SHP77 treated with DMSO at 0.1 percent for 48 hours (cell line): Measurements from ENCODE around the gene GNAT3.

Experiments used
- DNase-seq: peaks from one replicate; lab custom pipeline; 2025; lab: John Stamatoyannopoulos, UW

GNAT3 gene

DNA sequence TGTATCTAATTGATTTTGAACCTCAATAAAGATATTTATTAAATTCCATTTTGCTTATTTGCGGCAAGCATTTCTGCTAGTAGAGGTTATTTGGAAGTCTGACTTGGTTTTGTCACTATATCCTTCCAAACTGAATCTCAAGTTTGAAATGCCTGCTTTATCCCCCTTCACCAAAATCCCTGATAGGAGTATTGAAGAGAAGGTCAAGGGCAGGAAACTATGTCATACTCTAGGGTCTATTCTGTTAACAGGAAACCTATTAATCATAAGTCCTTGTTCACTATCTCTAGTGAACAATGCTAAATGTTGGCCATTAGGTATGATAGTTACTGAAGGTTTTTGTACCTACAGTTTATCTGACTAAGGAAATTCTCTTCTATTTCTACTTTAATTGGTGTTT lies 11.5 kb downstream of the GNAT3 start:
- no peak for DNase-seq

DNA sequence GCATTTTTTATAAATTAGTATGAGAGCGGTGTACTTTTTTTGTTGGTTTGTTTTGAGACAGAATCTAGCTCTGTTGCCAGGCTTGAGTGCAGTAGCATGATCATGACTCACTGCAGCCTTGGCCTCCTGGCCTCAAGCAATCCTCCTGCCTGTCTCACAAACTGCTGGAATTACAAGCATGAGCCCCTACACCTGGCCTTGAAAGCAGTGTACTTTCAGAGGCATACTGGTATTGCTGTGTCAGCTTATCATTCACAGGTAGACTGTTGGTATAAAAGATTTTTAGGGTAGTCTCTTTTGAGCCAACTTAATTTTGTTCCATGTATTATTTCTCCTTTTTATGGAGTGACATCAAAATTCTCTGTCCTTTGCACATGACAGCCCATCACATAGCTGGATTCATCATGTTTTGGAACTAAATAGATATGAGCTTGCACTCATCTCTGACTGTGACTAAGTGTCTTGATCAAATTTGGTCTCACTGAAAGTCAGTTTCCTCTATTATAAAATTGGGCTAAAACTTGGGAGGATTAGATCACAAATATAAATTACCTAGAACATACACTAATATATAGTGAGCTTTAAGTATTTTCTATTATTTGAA lies 12.4 kb downstream of the GNAT3 start:
- no peak for DNase-seq

DNA sequence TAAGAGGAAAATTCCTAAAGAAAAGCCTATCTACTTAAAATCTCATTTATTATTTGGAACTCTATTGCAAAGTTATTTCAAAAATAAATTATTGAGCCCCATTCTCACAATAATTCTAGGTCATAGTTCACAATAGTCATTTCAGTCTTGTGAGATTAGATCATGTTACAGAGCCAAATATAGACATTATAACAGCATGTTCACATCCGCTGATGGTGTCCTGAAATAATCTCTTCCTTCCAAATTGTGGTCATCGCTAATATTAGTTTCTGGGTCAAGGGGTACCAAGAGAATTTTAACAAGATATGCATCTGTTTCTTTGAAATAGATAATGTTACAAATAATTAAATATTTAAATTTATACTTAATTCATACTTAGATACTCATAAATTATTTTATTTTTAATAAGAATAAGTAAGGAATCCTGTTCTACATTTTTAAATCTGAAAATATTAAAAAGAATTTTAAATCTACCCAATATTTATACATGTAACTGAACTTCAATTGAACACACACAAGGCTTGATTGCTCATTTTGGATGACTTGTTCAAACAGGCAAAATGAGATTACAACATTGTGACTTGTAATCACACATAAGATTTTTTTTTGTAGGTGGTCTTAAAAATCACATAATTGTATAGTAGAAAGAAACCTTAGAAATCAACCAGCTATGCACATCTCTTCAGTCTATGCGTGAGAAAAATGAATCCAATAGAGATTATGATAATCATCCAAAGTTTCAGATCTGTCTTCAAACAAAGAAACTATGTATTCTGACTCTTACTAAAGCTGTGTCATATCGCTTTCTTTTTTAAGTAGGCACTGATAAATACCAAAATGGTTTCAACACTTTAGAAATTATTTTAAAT lies 13.1 kb downstream of the GNAT3 start:
- DNase-seq = no peak

- no peak for DNase-seq
These were observed 15.3 kb downstream of the GNAT3 start for GRCh38 chr7:80496586-80496985.

GRCh38 chr7:80493121-80493849 lies 18.6 kb downstream of the GNAT3 start:
- no peak for DNase-seq

GRCh38 chr7:80491462-80491861 lies 20.4 kb downstream of the GNAT3 start:
- DNase-seq = no peak

DNA sequence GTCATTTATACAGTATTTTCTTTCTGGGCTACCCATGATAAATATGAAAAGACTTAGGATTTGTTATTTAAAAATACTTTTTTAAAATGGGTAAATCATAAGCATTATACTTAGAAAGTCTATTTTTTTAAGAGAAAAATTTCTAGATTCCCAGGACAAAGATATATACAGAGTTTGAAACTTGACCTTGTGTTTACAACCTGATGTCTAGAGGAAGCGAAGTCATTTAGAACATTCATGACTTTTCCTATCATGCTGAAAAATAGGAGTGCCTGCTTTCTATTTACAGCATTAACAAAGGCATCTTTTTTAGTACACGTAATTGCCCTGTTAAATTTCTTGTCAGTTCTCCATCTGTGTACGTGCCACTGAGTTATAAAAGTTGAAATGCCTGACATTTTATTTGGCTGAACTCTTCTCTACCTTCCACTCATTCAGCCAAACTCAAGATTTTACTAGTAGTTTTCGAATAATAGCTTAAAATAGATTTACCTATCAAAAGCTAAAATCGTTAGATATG lies 23.0 kb downstream of the GNAT3 start:
- no peak for DNase-seq

GRCh38 chr7:80488406-80488805 lies 23.5 kb downstream of the GNAT3 start:
- no peak for DNase-seq

DNA sequence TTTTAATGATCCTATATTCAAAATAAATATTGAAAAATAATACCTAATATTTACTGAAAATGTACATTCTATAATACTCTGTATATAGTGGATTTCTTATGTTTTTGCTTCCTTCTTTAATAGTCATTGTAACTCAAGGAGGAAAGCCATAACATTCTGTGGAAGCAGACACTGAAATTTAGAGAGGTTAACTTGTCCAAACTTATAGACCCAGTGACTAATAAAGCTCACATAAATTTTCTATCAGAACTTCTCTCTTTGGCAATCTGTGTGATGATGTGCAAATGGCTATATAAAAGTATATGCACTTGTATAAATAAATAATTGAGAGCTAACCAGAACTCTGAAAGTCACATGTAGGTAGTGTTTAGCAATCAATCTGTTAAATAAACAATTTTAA lies 26.1 kb downstream of the GNAT3 start:
- no peak for DNase-seq

DNA sequence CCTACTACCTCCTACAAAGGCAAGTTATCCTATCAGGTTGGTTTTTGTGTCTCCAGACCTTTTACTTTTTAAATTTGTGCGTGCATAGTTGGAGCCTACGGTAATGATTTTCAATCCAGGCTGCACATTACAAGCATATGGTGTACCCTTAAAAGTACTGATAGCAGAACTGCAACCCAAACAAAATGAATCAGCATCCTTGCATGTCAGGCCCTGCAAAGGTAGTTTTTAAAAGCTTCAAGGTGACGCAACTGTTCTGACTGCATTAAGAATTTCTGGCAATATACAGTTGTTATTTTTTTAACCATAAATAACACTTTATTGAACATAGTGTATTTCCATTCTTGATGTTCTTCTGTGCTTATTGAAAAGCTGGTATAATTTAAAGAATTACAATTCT lies 28.9 kb downstream of the GNAT3 start:
- no peak for DNase-seq

DNA sequence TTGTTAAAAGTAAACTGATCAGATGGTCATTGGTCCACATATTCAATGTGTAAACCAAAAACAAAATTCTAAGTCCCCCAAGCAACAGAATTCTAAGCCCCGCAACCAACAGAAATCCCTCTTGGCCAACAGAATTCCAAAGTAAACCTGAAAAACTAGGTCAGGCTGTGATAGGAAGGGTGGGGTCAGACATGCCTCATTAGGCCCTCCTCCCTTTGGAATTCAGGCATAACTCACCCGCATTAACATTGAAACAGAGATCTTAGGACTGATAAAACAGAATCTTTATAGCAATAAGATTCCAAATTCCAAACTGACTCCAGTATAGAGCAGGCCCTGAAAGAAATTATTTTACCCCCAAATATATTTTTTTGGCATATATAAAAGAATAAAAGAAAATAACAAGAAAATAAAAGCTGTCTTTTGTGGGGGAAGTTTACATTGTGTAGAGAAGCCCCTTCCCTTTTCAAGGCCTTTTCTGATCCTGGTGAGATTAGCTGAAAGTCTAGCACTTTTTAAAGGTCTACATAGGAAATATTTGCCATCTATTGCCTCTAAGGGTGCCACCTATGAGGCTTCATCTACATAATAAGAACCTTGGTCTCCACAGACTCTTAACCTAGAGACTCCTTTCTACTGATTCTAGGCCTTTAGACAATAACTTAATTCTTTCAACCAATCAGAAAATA lies 30.5 kb downstream of the GNAT3 start:
- no peak for DNase-seq

DNA sequence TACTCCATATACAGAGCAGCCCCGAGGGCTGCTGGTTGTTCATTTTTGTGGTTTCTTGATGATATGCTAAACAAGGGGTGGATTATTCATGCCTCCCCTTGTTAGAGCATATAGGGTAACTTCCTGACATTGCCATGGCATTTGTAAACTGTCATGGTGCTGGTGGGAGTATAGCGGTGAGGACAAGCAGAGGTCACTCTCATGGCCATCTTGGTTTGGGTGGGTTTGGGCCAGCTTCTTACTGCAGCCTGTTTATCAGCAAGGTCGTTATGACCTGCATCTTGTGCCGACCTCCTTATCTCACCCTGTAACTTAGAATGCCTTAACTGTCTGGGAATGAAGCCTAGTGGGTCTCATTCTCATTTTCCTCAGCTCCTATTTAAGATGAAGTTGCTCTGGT lies 31.3 kb downstream of the GNAT3 start:
- no peak for DNase-seq

GRCh38 chr7:80478683-80479082 lies 33.2 kb downstream of the GNAT3 start:
- no peak for DNase-seq

- no peak for DNase-seq
These were observed 35.8 kb downstream of the GNAT3 start for GRCh38 chr7:80476035-80476434.

DNA sequence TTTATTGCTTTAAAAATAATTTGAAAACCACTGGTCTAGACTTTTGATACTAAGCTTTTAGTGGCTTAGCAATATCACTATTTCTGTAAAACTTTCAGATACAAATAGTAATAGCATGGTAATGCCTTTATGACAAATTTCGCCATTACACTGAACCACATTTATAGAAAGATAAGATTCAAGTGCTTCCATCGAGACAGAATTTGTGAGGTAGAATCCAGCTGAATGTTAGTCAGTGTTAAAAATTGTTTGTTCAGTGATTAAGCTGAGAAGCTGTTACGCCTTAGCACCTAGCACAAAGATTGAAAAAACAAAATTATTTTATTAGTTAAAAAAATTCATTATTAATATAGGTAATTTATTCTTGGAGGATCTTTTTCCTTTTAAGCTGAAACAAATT lies 36.5 kb downstream of the GNAT3 start:
- DNase-seq = no peak

DNA sequence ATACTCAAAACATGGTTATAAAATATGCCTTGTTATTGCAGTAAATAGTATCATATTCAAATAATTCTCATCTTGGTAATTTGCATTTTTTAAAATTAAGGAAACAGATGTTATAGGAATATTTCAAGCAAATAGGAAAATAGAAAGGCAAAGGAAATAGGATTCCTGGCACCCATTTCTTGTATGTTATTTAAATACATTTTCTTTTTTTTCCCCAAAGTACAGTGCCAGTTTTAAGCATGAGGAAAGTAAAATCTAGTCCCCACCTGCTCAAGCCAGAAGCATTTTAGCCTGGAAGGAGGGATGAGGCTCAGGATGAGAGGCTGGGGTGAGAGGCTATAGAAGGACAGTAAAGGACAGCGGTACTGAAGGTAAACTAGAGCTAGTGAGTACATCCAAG lies 38.1 kb downstream of the GNAT3 start:
- no peak for DNase-seq

GRCh38 chr7:80472491-80473200 lies 39.2 kb downstream of the GNAT3 start:
- DNase-seq = no peak

DNA sequence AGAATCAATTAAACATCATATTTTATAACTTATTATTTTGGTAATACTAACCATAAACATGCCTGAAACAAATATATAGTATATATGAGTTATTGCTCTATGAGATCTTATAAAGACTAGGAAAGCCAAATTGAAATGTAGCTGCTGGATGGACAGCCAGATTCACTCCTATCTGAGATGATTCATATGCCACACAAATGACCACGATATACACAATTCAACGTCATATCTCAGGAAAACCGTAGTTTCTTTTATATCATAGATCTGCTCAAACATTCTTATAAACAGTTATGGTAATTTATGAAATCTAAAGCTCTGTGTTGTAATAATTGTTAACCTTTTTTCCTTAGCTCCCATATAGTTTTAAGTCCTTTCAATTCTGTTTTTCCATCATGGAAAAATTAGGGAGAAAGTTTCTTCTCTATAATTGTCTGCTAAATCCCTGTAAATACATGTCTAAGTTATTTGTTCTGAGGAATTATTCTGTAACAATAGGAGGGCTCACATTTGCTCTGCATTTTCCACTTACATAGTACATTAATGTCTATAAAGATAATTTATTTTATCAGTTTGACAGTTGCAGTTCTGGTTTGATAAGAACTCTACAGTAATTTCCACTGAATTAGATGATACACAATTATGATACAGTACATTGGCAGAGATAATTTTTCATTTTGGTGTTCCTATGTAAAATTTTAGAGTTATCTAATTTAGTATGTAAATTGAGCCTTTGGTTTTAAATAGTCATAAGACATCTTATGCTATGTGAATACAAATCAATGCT lies 42.7 kb downstream of the GNAT3 start:
- no peak for DNase-seq

DNA sequence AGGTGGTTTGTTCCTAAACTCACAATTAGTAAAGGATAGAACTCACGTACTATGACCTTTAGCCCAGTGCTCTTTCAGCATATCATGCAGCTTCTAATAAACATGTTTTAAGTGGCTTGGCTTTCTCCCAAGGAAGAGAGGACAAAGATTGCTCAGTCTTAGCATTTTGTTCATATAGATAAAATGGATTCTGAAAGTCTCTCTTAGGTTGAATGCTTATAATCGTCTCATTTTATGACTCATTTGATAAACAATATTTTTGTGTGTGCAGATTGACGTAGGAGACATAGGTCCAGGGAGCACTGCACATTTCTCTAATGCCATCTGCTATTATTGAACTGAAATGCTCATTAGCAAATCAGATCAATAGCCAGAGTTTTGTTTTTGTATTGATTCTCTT lies 44.8 kb downstream of the GNAT3 start:
- DNase-seq = no peak

DNA sequence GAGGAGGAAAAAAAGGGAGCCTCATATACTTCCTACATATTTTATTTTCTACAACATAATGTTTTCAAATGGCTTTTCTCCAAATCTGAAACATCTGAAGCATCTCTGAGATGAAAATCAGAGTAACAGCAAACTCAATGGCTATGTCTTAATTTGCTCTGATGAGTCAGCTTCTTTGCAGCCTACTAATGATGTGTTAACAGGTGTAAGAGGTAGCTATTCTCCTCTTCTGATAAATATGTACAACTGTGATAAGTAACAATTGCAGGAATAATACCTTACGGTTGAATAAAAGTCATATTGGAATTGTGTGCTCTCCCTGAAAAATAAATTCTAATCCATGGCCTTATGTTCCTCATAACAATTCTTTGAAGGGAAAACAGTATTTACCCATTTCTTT lies 45.2 kb downstream of the GNAT3 start:
- no peak for DNase-seq

DNA sequence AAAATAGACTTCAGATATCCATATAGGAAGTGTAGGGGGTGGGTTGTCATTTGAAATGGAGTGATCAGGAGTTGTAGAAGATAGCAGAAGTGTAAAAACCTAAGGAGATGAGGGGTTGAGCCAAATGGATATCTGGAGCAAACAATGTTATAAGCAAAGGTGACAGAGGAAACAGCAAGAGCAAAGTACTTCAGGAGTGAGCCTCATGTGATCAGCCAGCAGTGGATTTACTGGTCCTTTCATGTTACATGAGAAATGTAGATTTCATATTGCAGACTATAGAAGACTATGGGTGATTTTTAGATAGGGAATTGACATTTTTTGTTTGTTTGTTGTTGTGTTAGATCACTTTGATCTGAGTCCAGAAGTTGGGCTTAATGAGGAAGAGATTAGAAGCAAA lies 47.7 kb downstream of the GNAT3 start:
- DNase-seq = no peak
